Erythroblast (primary cell): Measurements from ENCODE around the gene NFS1.

Experiments used
- GATA1 ChIP-seq: IDR thresholded peaks from 2 replicates; pipeline ENCODE4 v1.6.1; 2011; ENCODE audit warnings: low read depth, mild to moderate bottlenecking, control low read depth, low read length, moderate library complexity
- POLR2A ChIP-seq: IDR thresholded peaks from 2 replicates; pipeline ENCODE4 v1.6.1; 2011; ENCODE audit warnings: mild to moderate bottlenecking, low read length

- TF ChIP-seq POLR2A (no peak), GATA1 (no peak)
These were observed 3.9 kb upstream of the NFS1 start for GRCh38 chr20:35702824-35703695.
